H1 (cell line): ENCODE results near the gene ZNF398. TPM values are rescaled to one million over a fixed set of nuclear protein-coding genes. Genes with fewer than 3 reads are reported as not detected.

Experiments used
- CTCF ChIA-PET: fragments of 300-600 bp; sonication (Branson Sonifier 250); formaldehyde crosslinking; loops from one replicate; lab custom pipeline; 2021; ENCODE audit not compliant: partially characterized antibody; lab: Charles Lee
- POLR2A ChIA-PET: fragments of 300-600 bp; sonication (Branson Sonifier 250); formaldehyde crosslinking; loops from one replicate; lab custom pipeline; 2021; ENCODE audit warnings: inconsistent platforms; ENCODE audit not compliant: partially characterized antibody; lab: Charles Lee
- DNase-seq, 2 experiments: peaks; one replicate each; pipeline versions ENCODE4 v3.0.0 to v3.0.0-alpha.2; 2010 to 2022; ENCODE audit warnings: low spot score in 2 of 2, low read depth in 1 of 2, mixed read lengths in 1 of 2
- FAIRE-seq: peaks from 2 replicates; lab custom pipeline; 2011; peaks lifted over from hg19 to GRCh38; lab: Jason Lieb, UNC
- H2AFZ ChIP-seq: 2 replicates; pipeline ENCODE4 v1.8.1; 2012; ENCODE audit warnings: low read length, inconsistent platforms
- H2AK5ac ChIP-seq: 2 replicates; pipeline ENCODE4 v1.6.1; 2013; ENCODE audit warnings: low read depth, low read length
- H2BK120ac ChIP-seq: replicated peaks from 2 replicates; pipeline ENCODE3; 2013; ENCODE audit warnings: low read depth, low read length, inconsistent platforms
- H2BK12ac ChIP-seq: 2 replicates; pipeline ENCODE4 v1.6.1; 2013; ENCODE audit warnings: low read depth, low read length
- H2BK15ac ChIP-seq: 2 replicates; pipeline ENCODE4 v1.6.1; 2013; ENCODE audit warnings: low read length
- H2BK20ac ChIP-seq: 2 replicates; pipeline ENCODE4 v1.6.1; 2013; ENCODE audit warnings: low read length
- H2BK5ac ChIP-seq: 2 replicates; pipeline ENCODE4 v1.6.1; 2013; ENCODE audit warnings: low read depth, low read length
- H3K14ac ChIP-seq: 2 replicates; pipeline ENCODE4 v1.6.1; 2013; ENCODE audit warnings: inconsistent platforms; ENCODE audit not compliant: insufficient read length
- H3K18ac ChIP-seq: 2 replicates; pipeline ENCODE4 v1.6.1; 2013; ENCODE audit warnings: low read length; ENCODE audit errors: extremely low read depth
- H3K23ac ChIP-seq: 2 replicates; pipeline ENCODE4 v1.6.1; 2013; ENCODE audit warnings: inconsistent platforms; ENCODE audit not compliant: insufficient read length
- H3K23me2 ChIP-seq: 2 replicates; pipeline ENCODE4 v1.6.1; 2013; ENCODE audit warnings: low read depth, low read length
- H3K27ac ChIP-seq: 2 replicates; pipeline ENCODE4 v1.6.1; 2011; ENCODE audit warnings: low read depth, low read length, inconsistent platforms
- H3K27me3 ChIP-seq, 4 experiments: replicated peaks in 1 of 4; 1 replicate in 1 of 4; 2 replicates in 3 of 4; pipeline versions ENCODE4 v1.6.1 to v1.8.1; 2011 to 2013; ENCODE audit warnings: low read length in 3 of 4, mild to moderate bottlenecking in 3 of 4, inconsistent platforms in 2 of 4, mixed read lengths in 2 of 4, moderate library complexity in 1 of 4; ENCODE audit not compliant: control insufficient read depth in 3 of 4, insufficient read depth in 3 of 4; ENCODE audit errors: extremely low read depth in 1 of 4
- H3K36me3 ChIP-seq, 4 experiments: 2 replicates each; pipeline versions ENCODE4 v1.6.1 to v1.8.1; 2011 to 2013; ENCODE audit warnings: mild to moderate bottlenecking in 4 of 4, low read length in 3 of 4, moderate library complexity in 2 of 4, control low read depth in 1 of 4, inconsistent platforms in 1 of 4; ENCODE audit not compliant: insufficient read depth in 4 of 4, control insufficient read depth in 2 of 4
- H3K4ac ChIP-seq: replicated peaks from 2 replicates; pipeline ENCODE3; 2013; ENCODE audit warnings: low read length, low read depth, mixed read lengths, inconsistent platforms; ENCODE audit not compliant: insufficient read length
- H3K4me1 ChIP-seq, 4 experiments: replicated peaks in 1 of 4; 1 replicate in 1 of 4; 2 replicates in 3 of 4; pipeline versions ENCODE4 v1.6.1 to v1.8.1; 2011 to 2013; ENCODE audit warnings: low read length in 3 of 4, inconsistent platforms in 2 of 4, mixed read lengths in 1 of 4; ENCODE audit not compliant: insufficient read depth in 4 of 4, control insufficient read depth in 3 of 4
- H3K4me2 ChIP-seq, 2 experiments: 2 replicates each; pipeline versions ENCODE4 v1.6.1 to v1.8.1; 2011 to 2013; ENCODE audit warnings: low read depth in 2 of 2, low read length in 2 of 2, control low read depth in 1 of 2, inconsistent platforms in 1 of 2, mild to moderate bottlenecking in 1 of 2; ENCODE audit not compliant: insufficient read depth in 1 of 2
- H3K4me3 ChIP-seq, 4 experiments: fragments of 200-600, 300-600 bp in 1 of 4; sonication (generic), shearing (Covaris generic), sonication (Bioruptor Twin) in 1 of 4; 2 replicates each; pipeline versions ENCODE4 v1.5.1 to v1.8.1; 2011 to 2016; ENCODE audit warnings: low read length in 4 of 4, low read depth in 3 of 4, control low read depth in 2 of 4, inconsistent platforms in 2 of 4, mild to moderate bottlenecking in 2 of 4, mixed read lengths in 1 of 4, moderate library complexity in 1 of 4; ENCODE audit not compliant: insufficient read depth in 2 of 4; ENCODE audit errors: extremely low read depth in 1 of 4
- H3K56ac ChIP-seq: replicated peaks from 2 replicates; pipeline ENCODE3; 2013; ENCODE audit warnings: low read depth, mild to moderate bottlenecking, mixed read lengths, low read length, inconsistent platforms; ENCODE audit not compliant: insufficient read length
- H3K79me1 ChIP-seq: 2 replicates; pipeline ENCODE4 v1.6.1; 2013; ENCODE audit warnings: low read depth, low read length, control low read depth
- H3K79me2 ChIP-seq, 2 experiments: 2 replicates each; pipeline versions ENCODE4 v1.6.1 to v1.8.1; 2012 to 2013; ENCODE audit warnings: low read length in 2 of 2, mild to moderate bottlenecking in 2 of 2, inconsistent platforms in 1 of 2; ENCODE audit not compliant: insufficient read depth in 2 of 2, control insufficient read depth in 1 of 2
- H3K9ac ChIP-seq, 4 experiments: replicated peaks in 1 of 4; 1 replicate in 1 of 4; 2 replicates in 3 of 4; pipeline versions ENCODE4 v1.6.1 to v1.8.1; 2011 to 2013; ENCODE audit warnings: low read depth in 3 of 4, low read length in 3 of 4, control low read depth in 2 of 4, mild to moderate bottlenecking in 2 of 4, moderate library complexity in 2 of 4, inconsistent platforms in 1 of 4; ENCODE audit errors: extremely low read depth in 1 of 4
- H3K9me3 ChIP-seq, 2 experiments: 2 replicates each; pipeline versions ENCODE4 v1.6.1 to v1.8.1; 2012 to 2013; ENCODE audit warnings: mild to moderate bottlenecking in 2 of 2, moderate library complexity in 2 of 2, control low read depth in 1 of 2, inconsistent platforms in 1 of 2, low read depth in 1 of 2, low read length in 1 of 2, mixed read lengths in 1 of 2; ENCODE audit not compliant: insufficient read depth in 2 of 2
- H4K20me1 ChIP-seq, 2 experiments: replicated peaks in 1 of 2; 2 replicates each; pipeline versions ENCODE3 to v1.8.1; 2011 to 2013; ENCODE audit warnings: inconsistent platforms in 2 of 2, low read length in 2 of 2, mild to moderate bottlenecking in 1 of 2; ENCODE audit not compliant: insufficient read depth in 2 of 2, control insufficient read depth in 1 of 2
- H4K5ac ChIP-seq: 2 replicates; pipeline ENCODE4 v1.6.1; 2013; ENCODE audit warnings: low read length, low read depth, mixed read lengths, inconsistent platforms; ENCODE audit not compliant: insufficient read length
- H4K8ac ChIP-seq: 2 replicates; pipeline ENCODE4 v1.8.0; 2013; ENCODE audit warnings: mild to moderate bottlenecking, moderate library complexity, low read length, inconsistent platforms; ENCODE audit not compliant: insufficient read depth; ENCODE audit errors: extremely low read depth
- H4K91ac ChIP-seq: replicated peaks from 2 replicates; pipeline ENCODE3; 2013; ENCODE audit warnings: low read length, mixed read lengths, inconsistent platforms; ENCODE audit not compliant: insufficient read length
- BACH1 ChIP-seq: IDR thresholded peaks from 2 replicates; pipeline ENCODE4 v1.6.1; 2012; ENCODE audit warnings: low read length, improper control_type of control experiment
- GTF2F1 ChIP-seq: IDR thresholded peaks from 2 replicates; pipeline ENCODE4 v1.6.1; 2012; ENCODE audit warnings: low read depth, low read length, improper control_type of control experiment, borderline replicate concordance
- POLR2A ChIP-seq, 2 experiments: IDR thresholded peaks; 1 replicate in 1 of 2; 2 replicates in 1 of 2; pipeline ENCODE4 v1.6.1; 2011; ENCODE audit warnings: low read depth in 2 of 2, low read length in 2 of 2, mild to moderate bottlenecking in 2 of 2; ENCODE audit errors: control extremely low read depth in 1 of 2
- POLR2AphosphoS5 ChIP-seq: IDR thresholded peaks from 2 replicates; pipeline ENCODE4 v1.6.1; 2011; ENCODE audit warnings: low read depth, low read length
- TAF7 ChIP-seq: optimal IDR thresholded peaks from 2 replicates; pipeline ENCODE3; 2011; ENCODE audit warnings: low read depth, mild to moderate bottlenecking, inconsistent platforms, low read length, moderate library complexity, borderline replicate concordance
- WGBS, 2 experiments: shearing (Covaris generic) in 1 of 2; methylation state at CpG; one replicate each; pipeline versions ENCODE4 v1.1.6 to v1.1.7; 2013 to 2015; ENCODE audit warnings: low lambda C conversion rate in 2 of 2, mixed read lengths in 2 of 2, inconsistent platforms in 1 of 2, low coverage in 1 of 2, missing lambda C conversion rate in 1 of 2; ENCODE audit not compliant: insufficient replicate concordance in 2 of 2, insufficient coverage in 1 of 2, insufficient read length in 1 of 2; ENCODE audit errors: extremely low coverage in 1 of 2, missing lambda C conversion rate in 1 of 2; 5-methylcytosine and 5-hydroxymethylcytosine counted together
- polyA plus RNA-seq, 7 experiments: library from polyadenylated mRNA; depleted of rRNA in 3 of 7; stranded (reverse) in 5 of 7; unstranded in 2 of 7; fragments of >200 nt in 5 of 7; fragments of 200-250 nt in 2 of 7; gene quantifications; 1 replicate in 5 of 7; 2 replicates in 1 of 7; 4 replicates in 1 of 7; pipeline versions ENCODE4 v1.2.1 to v1.2.3, GENCODE V29; 2011 to 2013; ENCODE audit warnings: missing spikeins in 2 of 7, mixed read lengths in 2 of 7
- total RNA-seq: library from RNA; stranded (reverse); fragmentation: NEBNext Ultra II Directional; extraction: Animal tissue kit (Norgen Biotek cat#: 25700); gene quantifications from 2 replicates; pipeline ENCODE4 v1.2.1, GENCODE V29; 2021
- TF ChIP-seq, protein P1 (sequence below): IDR thresholded peaks from 2 replicates; pipeline ENCODE4 v1.6.1; 2011; ENCODE audit warnings: low read length, improper control_type of control experiment

ZNF398 gene
- total and polyA plus RNA-seq, 2 of the 8 experiments (the other 6 are each of a cell fraction or from before 2014, with no cell fraction given) = 52.7 to 63.5 TPM

DNA sequence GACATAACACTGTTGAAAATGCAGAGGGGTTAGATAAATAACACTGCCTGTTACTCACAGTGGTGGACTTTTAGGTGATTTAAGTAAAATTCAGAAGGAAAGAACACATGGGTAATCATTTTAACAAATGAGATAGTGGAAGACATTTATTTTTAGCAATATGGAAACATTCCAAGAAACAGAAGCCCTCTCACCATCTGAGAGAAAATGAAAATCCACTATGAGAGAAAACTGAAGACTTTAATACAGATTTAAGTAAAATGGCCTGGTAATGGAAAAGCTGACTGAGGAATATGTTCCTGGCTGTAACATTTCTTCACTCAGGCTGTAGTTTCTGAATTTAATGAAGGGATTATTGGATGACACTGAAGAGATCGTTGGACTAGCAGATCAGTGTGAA, 44.6 kb upstream of the ZNF398 start:
- Histone ChIP-seq H4K8ac (no peak overlapping the region), H3K79me2 (no peaks in the 10 kb centered on the region), H3K23me2 (no peaks in the 10 kb centered on the region), H3K23ac (no peak overlapping the region), H3K9me3 (no peaks in the 10 kb centered on the region), H2BK12ac (no peak overlapping the region), H4K5ac (no peak overlapping the region), H2BK20ac (no peak overlapping the region), H3K79me1 (no peaks in the 10 kb centered on the region), H3K27me3 (no peaks in the 10 kb centered on the region), H2BK15ac (no peak overlapping the region), H3K4me2 (no peak overlapping the region), H3K56ac (no peak overlapping the region), H2AFZ (no peak overlapping the region), H3K4ac (no peak overlapping the region), H3K9ac (no peak overlapping the region), H3K27ac (no peak overlapping the region), H4K91ac (no peak overlapping the region), H2AK5ac (no peak overlapping the region), H2BK120ac (no peak overlapping the region), H3K36me3 (peaks cover 0 to 3% (median 0%) of the 10 kb centered on the region in 4 experiments; a peak in 1 of 8 replicates), H3K14ac (no peak overlapping the region), H3K4me1 (no peaks in the 10 kb centered on the region), H3K4me3 (no peak overlapping the region), H4K20me1 (no peaks in the 10 kb centered on the region), H2BK5ac (no peak overlapping the region), H3K18ac (no peak overlapping the region)
- no peak for DNase-seq
- ChIA-PET CTCF (interaction anchor here (1.2 to 4.1 kb wide), 2 partner anchors 23 to 32 kb away, joined by 3 to 23 read pairs; partner anchors contain the start of gene ZNF425), POLR2A (no interaction called here)
- FAIRE-seq = no peak
- 89% methylated on average over 1 of the region's 1 CpG; no CpG with 5 or more reads in 1 of the 2 experiments for WGBS, 2 experiments
- TF ChIP-seq TAF7 (no peak), POLR2AphosphoS5 (no peak), GTF2F1 (no peak), BACH1 (no peak), POLR2A (IDR thresholded peaks at IDR 0.05; ENCODE audit: control extremely low read depth in 1 of 2, low read depth in 2 of 2, low read length in 2 of 2) (no peak)
- TF ChIP-seq, protein P1, sequence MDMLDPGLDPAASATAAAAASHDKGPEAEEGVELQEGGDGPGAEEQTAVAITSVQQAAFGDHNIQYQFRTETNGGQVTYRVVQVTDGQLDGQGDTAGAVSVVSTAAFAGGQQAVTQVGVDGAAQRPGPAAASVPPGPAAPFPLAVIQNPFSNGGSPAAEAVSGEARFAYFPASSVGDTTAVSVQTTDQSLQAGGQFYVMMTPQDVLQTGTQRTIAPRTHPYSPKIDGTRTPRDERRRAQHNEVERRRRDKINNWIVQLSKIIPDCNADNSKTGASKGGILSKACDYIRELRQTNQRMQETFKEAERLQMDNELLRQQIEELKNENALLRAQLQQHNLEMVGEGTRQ = no peak
